PC-9 (cell line): ENCODE data around the gene SIK3. TPM values are rescaled to one million over a fixed set of nuclear protein-coding genes. Genes with fewer than 3 reads are reported as not detected.

ENCODE experiments used
- BruUV-seq: library from RNA; stranded (reverse); fragments of 400-500 nt; replicated peaks from 2 replicates; lab custom pipeline; 2021; lab: Mats Ljungman, UMichigan
- CTCF ChIA-PET: fragments of 300-600 bp; sonication (Branson Sonifier 250); formaldehyde crosslinking; loops from one replicate; lab custom pipeline; 2022; ENCODE audit warnings: antibody characterized with exemption; lab: Charles Lee
- POLR2A ChIA-PET: fragments of 300-600 bp; sonication (Branson Sonifier 250); formaldehyde crosslinking; loops from one replicate; lab custom pipeline; 2022; ENCODE audit warnings: antibody characterized with exemption; ENCODE audit not compliant: unreplicated experiment; lab: Charles Lee
- DNase-seq, 2 experiments: peaks; one replicate each; pipeline versions ENCODE4 v3.0.0 to v3.0.0-alpha.2; 2015 to 2022; ENCODE audit warnings: mixed read lengths in 1 of 2
- H2AFZ ChIP-seq: fragments of 200-600 bp; sonication (generic); 2 replicates; pipeline ENCODE4 v1.8.1; 2017; ENCODE audit warnings: antibody characterized with exemption
- H3F3A ChIP-seq: fragments of 200-600 bp; sonication (generic); 2 replicates; pipeline ENCODE4 v1.8.1; 2017; ENCODE audit warnings: antibody characterized with exemption, mild to moderate bottlenecking, low read depth; ENCODE audit not compliant: insufficient read depth
- H3K27ac ChIP-seq: fragments of 200-600 bp; sonication (generic); 2 replicates; pipeline ENCODE4 v1.6.1; 2016; ENCODE audit warnings: mixed run types
- H3K27me3 ChIP-seq: fragments of 200-600 bp; sonication (generic); 2 replicates; pipeline ENCODE4 v1.6.1; 2016; ENCODE audit warnings: low read depth, mixed run types; ENCODE audit not compliant: insufficient read depth
- H3K36me3 ChIP-seq: fragments of 200-600 bp; sonication (generic); 2 replicates; pipeline ENCODE4 v1.6.1; 2016; ENCODE audit warnings: low read depth, mixed run types
- H3K4me1 ChIP-seq: fragments of 200-600 bp; sonication (generic); replicated peaks from 2 replicates; pipeline ENCODE4 v1.6.1; 2016; ENCODE audit warnings: mixed run types; ENCODE audit not compliant: insufficient read depth
- H3K4me2 ChIP-seq: fragments of 200-600 bp; sonication (generic); 2 replicates; pipeline ENCODE4 v1.6.1; 2017; ENCODE audit warnings: mixed run types
- H3K4me3 ChIP-seq: fragments of 200-600 bp; sonication (generic); 2 replicates; pipeline ENCODE4 v1.6.1; 2016; ENCODE audit warnings: mixed run types
- H3K79me2 ChIP-seq: fragments of 200-600 bp; sonication (generic); 2 replicates; pipeline ENCODE4 v1.6.1; 2017; ENCODE audit warnings: low read depth, mixed run types
- H3K9me2 ChIP-seq: fragments of 200-600 bp; sonication (generic); 2 replicates; pipeline ENCODE4 v1.8.1; 2017; ENCODE audit warnings: mild to moderate bottlenecking; ENCODE audit not compliant: insufficient read depth
- H3K9me3 ChIP-seq: fragments of 200-600 bp; sonication (generic); 2 replicates; pipeline ENCODE4 v1.8.1; 2016; ENCODE audit warnings: low read depth; ENCODE audit not compliant: insufficient read depth
- H4K20me1 ChIP-seq: fragments of 200-600 bp; sonication (generic); 2 replicates; pipeline ENCODE4 v1.8.1; 2017; ENCODE audit not compliant: insufficient read depth
- EZH2 ChIP-seq: fragments of 200-600 bp; sonication (generic); IDR thresholded peaks from 2 replicates; pipeline ENCODE4 v1.8.0; 2017; ENCODE audit warnings: antibody characterized with exemption, low read depth
- intact Hi-C: fragments of 100-400 bp; cut with micrococcal nuclease; formaldehyde crosslinking; loops from one replicate; pipeline ENCODE4 v1.10.0; 2022; ENCODE audit not compliant: unreplicated experiment
- total RNA-seq: library from RNA; stranded (reverse); gene quantifications from 2 replicates; pipeline ENCODE4 v1.2.3, GENCODE V29; 2021
- TF ChIP-seq, protein P1 (sequence below): fragments of 200-600 bp; sonication (generic); conservative IDR thresholded peaks from 2 replicates; pipeline ENCODE4 v1.6.1; 2017; ENCODE audit warnings: mixed run types, antibody characterized with exemption, mild to moderate bottlenecking, moderate library complexity

Gene SIK3
- total RNA-seq, 1 experiment from 2014 or later, result 30.2 TPM

DNA sequence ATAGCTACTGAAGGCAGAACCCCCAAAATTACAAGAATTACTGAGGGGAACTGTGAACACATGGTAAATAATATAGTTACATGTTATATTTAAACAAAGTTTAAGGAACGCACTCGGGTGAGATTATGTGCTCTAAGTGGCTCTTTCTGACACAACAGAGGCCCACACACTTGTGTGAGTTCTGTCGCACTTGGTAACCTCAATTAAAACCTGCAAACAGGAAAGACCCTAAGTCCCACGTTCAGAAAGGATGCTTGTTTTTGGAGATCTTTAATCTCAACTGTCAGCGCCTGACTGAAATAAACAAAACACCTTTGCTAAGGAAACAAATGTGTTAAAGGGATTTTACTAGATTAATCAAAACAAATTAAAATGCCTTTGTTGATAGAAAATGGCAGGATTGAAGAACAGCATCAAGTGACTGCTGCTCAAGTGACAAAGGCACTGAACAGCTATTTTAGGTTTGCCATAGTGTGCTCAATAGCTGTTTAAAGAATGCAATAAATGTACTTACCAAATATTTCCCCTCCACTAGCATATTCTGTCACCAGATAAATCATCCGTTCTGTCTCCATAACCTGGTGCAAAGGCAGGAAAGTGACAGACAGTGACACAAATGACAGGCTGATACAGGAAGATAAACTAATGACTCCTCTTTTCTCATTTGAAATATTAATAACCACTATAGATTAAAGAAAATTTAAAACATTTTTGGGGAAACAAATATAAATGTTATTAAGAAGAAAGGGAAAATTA is 144.5 kb downstream of the SIK3 start:
- Histone ChIP-seq H3K27me3 (no peaks in the 10 kb centered on the region), H3K79me2 (no peaks in the 10 kb centered on the region), H3K4me1 (peaks cover 6% of the 10 kb centered on the region), H4K20me1 (peaks cover 4% of the 10 kb centered on the region; the same call in 1 of the 2 replicates), H3K9me2 (no peaks in the 10 kb centered on the region), H3K9me3 (no peaks in the 10 kb centered on the region), H2AFZ (no peak overlapping the region), H3K36me3 (no peaks in the 10 kb centered on the region), H3K27ac (no peak overlapping the region), H3F3A (peaks cover 15% of the 10 kb centered on the region), H3K4me3 (no peak overlapping the region), H3K4me2 (no peak overlapping the region)
- BruUV-seq, result no TSS peak
- ChIA-PET POLR2A (no interaction called here), CTCF (no interaction called here)
- peak in 1 of 2 experiments; percentile 23 for DNase-seq
- intact Hi-C loops, result no loop called here
- TF ChIP-seq, protein P1, sequence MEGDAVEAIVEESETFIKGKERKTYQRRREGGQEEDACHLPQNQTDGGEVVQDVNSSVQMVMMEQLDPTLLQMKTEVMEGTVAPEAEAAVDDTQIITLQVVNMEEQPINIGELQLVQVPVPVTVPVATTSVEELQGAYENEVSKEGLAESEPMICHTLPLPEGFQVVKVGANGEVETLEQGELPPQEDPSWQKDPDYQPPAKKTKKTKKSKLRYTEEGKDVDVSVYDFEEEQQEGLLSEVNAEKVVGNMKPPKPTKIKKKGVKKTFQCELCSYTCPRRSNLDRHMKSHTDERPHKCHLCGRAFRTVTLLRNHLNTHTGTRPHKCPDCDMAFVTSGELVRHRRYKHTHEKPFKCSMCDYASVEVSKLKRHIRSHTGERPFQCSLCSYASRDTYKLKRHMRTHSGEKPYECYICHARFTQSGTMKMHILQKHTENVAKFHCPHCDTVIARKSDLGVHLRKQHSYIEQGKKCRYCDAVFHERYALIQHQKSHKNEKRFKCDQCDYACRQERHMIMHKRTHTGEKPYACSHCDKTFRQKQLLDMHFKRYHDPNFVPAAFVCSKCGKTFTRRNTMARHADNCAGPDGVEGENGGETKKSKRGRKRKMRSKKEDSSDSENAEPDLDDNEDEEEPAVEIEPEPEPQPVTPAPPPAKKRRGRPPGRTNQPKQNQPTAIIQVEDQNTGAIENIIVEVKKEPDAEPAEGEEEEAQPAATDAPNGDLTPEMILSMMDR, result no peak
- TF ChIP-seq EZH2, result no peak

DNA sequence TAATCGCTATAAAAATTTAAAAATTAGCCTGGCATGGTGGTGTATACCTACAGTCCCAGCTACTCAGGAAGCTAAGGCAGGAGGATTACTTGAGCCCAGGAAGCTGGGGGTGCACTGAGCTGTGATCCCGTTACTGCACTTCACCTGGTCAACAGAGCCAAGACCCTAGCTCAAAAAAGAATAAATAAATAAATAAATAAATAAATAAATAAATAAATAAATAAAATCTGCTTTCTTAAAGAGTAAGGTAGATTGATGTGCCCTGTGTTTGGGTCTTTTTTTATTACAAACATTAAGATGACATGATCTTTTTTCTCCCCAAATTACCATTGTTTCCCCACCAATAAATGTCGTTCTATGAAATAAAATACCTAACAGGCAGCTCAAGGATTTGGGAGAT is 146.5 kb downstream of the SIK3 start:
- no peaks in the 10 kb centered on the region for H3K36me3 ChIP-seq
- POLR2A ChIA-PET, result interaction anchor here (0.5 to 0.6 kb wide), 2 partner anchors 65 to 143 kb away, joined by 3 to 19 read pairs; no protein-coding TSS in a partner anchor
- CTCF ChIA-PET, result no interaction called here

DNA sequence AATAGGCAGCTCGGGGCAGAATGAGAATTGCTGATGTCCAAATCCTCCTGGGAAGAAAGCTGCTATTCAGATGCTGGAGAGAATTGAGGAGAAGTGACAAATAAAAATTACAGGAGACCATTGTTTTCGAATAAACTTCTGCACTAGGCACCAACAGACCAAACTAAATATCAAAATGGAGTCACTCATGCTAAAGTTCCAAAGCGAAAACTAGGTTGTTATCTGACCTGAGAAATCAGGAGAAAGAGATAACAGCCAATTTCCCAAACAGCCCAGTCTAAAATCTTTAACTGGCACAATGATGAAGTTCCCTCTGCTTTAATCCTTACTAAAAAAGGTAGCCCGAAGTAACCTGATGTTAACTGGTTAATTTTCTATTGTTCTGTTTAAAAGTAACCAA is 148.0 kb downstream of the SIK3 start:
- no peak overlapping the region for H3K4me3 ChIP-seq
- H2AFZ ChIP-seq, result no peak overlapping the region
- ChIA-PET POLR2A (no interaction called here), CTCF (no interaction called here)
- H3K9me3 ChIP-seq, result no peaks in the 10 kb centered on the region
- H3F3A ChIP-seq, result peaks cover 15% of the 10 kb centered on the region
- no peaks in the 10 kb centered on the region; the same call in none of the 2 replicates for H4K20me1 ChIP-seq
- H3K4me1 ChIP-seq, result peaks cover 14% of the 10 kb centered on the region
- DNase-seq, result no peak
- no peak for TF ChIP-seq EZH2
- TF ChIP-seq, protein P1, result no peak
- no peaks in the 10 kb centered on the region for H3K36me3 ChIP-seq
- no peak overlapping the region for H3K4me2 ChIP-seq
- H3K9me2 ChIP-seq, result no peaks in the 10 kb centered on the region
- intact Hi-C loops, result no loop called here
- no peaks in the 10 kb centered on the region for H3K27me3 ChIP-seq
- no peak overlapping the region for H3K27ac ChIP-seq
- no TSS peak for BruUV-seq
- H3K79me2 ChIP-seq, result no peaks in the 10 kb centered on the region

More for the DNA sequence above, 146.5 kb downstream of the SIK3 start:
- Histone ChIP-seq H3K9me2 (no peaks in the 10 kb centered on the region), H2AFZ (no peak overlapping the region), H3K79me2 (no peaks in the 10 kb centered on the region), H3K4me1 (peaks cover 14% of the 10 kb centered on the region), H4K20me1 (no peaks in the 10 kb centered on the region; the same call in 1 of the 2 replicates), H3K9me3 (no peaks in the 10 kb centered on the region), H3K27ac (no peak overlapping the region), H3K27me3 (no peaks in the 10 kb centered on the region), H3F3A (peaks cover 13% of the 10 kb centered on the region), H3K4me3 (no peak overlapping the region), H3K4me2 (no peak overlapping the region)
- TF ChIP-seq, protein P1, result no peak
- no peak for TF ChIP-seq EZH2
- no peak for DNase-seq
- BruUV-seq, result no TSS peak
- intact Hi-C loops, result no loop called here
